Fibroblast of lung (primary cell): Measurements from ENCODE around the gene PRDM16. TPM values are rescaled to one million over a fixed set of nuclear protein-coding genes. Genes with fewer than 3 reads are reported as not detected.

Source experiments
- DNase-seq, 2 donors: peaks; one replicate each; pipeline versions ENCODE4 v3.0.0 to v3.0.0-alpha.2; 2010; ENCODE audit warnings: low read depth in 2 of 2
- H2AFZ ChIP-seq: 2 replicates; pipeline ENCODE4 v1.5.1; 2012; ENCODE audit warnings: low read length, control low read depth, inconsistent platforms
- H3K27ac ChIP-seq: 2 replicates; pipeline ENCODE4 v1.5.1; 2011; ENCODE audit warnings: low read length, control low read depth; ENCODE audit not compliant: insufficient read depth
- H3K27me3 ChIP-seq: 2 replicates; pipeline ENCODE4 v1.5.1; 2011; ENCODE audit warnings: mild to moderate bottlenecking, low read length; ENCODE audit not compliant: control insufficient read depth, insufficient read depth
- H3K36me3 ChIP-seq: 2 replicates; pipeline ENCODE4 v1.5.1; 2011; ENCODE audit warnings: low read length; ENCODE audit not compliant: control insufficient read depth, insufficient read depth
- H3K4me1 ChIP-seq: 2 replicates; pipeline ENCODE4 v1.5.1; 2011; ENCODE audit warnings: low read length; ENCODE audit not compliant: control insufficient read depth, insufficient read depth; ENCODE audit errors: extremely low read depth
- H3K4me2 ChIP-seq: 2 replicates; pipeline ENCODE4 v1.5.1; 2011; ENCODE audit warnings: low read length, control low read depth; ENCODE audit not compliant: insufficient read depth; ENCODE audit errors: extremely low read depth
- H3K4me3 ChIP-seq, 4 experiments: fragments of 200-600 bp in 1 of 4; sonication (generic) in 1 of 4; replicated peaks in 1 of 4; 2 replicates each; pipeline ENCODE4 v1.5.1; 2011 to 2016; ENCODE audit warnings: low read length in 4 of 4, low read depth in 3 of 4, mild to moderate bottlenecking in 3 of 4, control low read depth in 2 of 4, inconsistent platforms in 1 of 4, mixed read lengths in 1 of 4; ENCODE audit not compliant: insufficient read depth in 1 of 4; ENCODE audit errors: control extremely low read depth in 1 of 4
- H3K79me2 ChIP-seq: 2 replicates; pipeline ENCODE4 v1.5.1; 2012; ENCODE audit warnings: mild to moderate bottlenecking, low read length, inconsistent platforms; ENCODE audit not compliant: control insufficient read depth, insufficient read depth
- H3K9ac ChIP-seq: 2 replicates; pipeline ENCODE4 v1.5.1; 2011; ENCODE audit warnings: mild to moderate bottlenecking, low read length, control low read depth; ENCODE audit not compliant: insufficient read depth
- H3K9me3 ChIP-seq: 2 replicates; pipeline ENCODE4 v1.5.1; 2012; ENCODE audit warnings: low read depth, low read length; ENCODE audit not compliant: control insufficient read depth, insufficient read depth
- H4K20me1 ChIP-seq: 2 replicates; pipeline ENCODE4 v1.5.1; 2011; ENCODE audit warnings: low read length; ENCODE audit not compliant: control insufficient read depth, insufficient read depth; ENCODE audit errors: extremely low read depth
- EZH2 ChIP-seq: IDR thresholded peaks from 2 replicates; pipeline ENCODE4 v1.5.1; 2012; ENCODE audit warnings: low read length, control low read depth, mild to moderate bottlenecking; ENCODE audit errors: missing control alignments
- polyA plus RNA-seq, 2 donors: library from polyadenylated mRNA; depleted of rRNA in 1 of 2; stranded (reverse) in 1 of 2; unstranded in 1 of 2; fragments of >200 nt; gene quantifications; 2 replicates each; pipeline ENCODE4 v1.2.1, GENCODE V29; 2011 to 2012; ENCODE audit warnings: missing spikeins in 1 of 2
- total RNA-seq: library from RNA; depleted of rRNA; stranded (reverse); fragments of >200 nt; gene quantifications from 2 replicates; pipeline ENCODE4 v1.2.1, GENCODE V29; 2014
- TF ChIP-seq, protein P1 (sequence below), 2 donors: IDR thresholded peaks in 1 of 2; conservative IDR thresholded peaks in 1 of 2; 1 replicate in 1 of 2; 2 replicates in 1 of 2; pipeline ENCODE4 v1.5.1; 2011 to 2012; ENCODE audit warnings: low read length in 2 of 2, control low read depth in 1 of 2, inconsistent platforms in 1 of 2, low read depth in 1 of 2, mild to moderate bottlenecking in 1 of 2

The PRDM16 gene
- total and polyA plus RNA-seq, 2 donors (not counting 1 experiment from before 2014, with no cell fraction given), result 0.30 to 1.8 TPM

DNA sequence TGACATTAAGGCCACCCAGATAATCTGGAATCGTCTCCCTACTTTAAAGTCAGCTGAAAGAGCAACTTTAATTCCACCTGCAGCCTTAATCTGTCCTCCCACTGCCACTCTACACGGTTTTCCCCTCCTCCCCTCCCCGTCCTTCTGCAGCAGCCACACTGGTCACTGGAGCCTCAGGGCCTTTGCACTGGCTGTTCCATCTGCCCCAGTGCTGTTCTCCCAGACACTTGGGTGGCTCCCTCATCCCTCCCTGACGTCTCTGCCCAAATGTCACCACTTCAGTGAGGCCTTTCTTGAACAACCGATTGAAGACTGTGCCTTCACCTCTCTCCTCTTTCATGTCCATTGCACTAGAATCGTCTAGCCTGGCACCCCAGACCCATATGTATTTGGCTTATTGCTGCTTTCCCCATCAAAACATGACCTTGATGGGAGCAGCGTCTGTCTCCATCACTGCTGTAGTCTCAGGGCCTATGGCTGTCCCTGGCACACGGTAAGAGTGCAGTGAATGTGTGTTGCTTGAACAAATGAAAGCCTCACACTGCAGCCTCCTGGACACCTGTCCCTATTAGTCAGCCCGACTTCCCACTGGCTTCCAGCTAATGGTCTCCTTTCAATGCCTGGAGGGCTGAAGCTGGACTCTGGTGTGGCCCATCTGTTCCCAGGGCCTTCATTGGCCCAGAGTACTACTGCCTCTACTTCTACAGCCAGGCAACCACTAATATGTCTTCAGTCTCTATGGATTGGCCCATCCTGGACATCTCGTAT is 10.6 kb upstream of the PRDM16 start:
- H3K9me3 ChIP-seq, result no peaks in the 10 kb centered on the region
- no peaks in the 10 kb centered on the region for H3K4me1 ChIP-seq
- no peak for DNase-seq
- no peaks in the 10 kb centered on the region for H3K79me2 ChIP-seq
- H3K27ac ChIP-seq, result no peak overlapping the region
- peaks cover 7% of the 10 kb centered on the region for H3K27me3 ChIP-seq
- H4K20me1 ChIP-seq, result no peaks in the 10 kb centered on the region
- no peak for TF ChIP-seq EZH2
- TF ChIP-seq, protein P1, sequence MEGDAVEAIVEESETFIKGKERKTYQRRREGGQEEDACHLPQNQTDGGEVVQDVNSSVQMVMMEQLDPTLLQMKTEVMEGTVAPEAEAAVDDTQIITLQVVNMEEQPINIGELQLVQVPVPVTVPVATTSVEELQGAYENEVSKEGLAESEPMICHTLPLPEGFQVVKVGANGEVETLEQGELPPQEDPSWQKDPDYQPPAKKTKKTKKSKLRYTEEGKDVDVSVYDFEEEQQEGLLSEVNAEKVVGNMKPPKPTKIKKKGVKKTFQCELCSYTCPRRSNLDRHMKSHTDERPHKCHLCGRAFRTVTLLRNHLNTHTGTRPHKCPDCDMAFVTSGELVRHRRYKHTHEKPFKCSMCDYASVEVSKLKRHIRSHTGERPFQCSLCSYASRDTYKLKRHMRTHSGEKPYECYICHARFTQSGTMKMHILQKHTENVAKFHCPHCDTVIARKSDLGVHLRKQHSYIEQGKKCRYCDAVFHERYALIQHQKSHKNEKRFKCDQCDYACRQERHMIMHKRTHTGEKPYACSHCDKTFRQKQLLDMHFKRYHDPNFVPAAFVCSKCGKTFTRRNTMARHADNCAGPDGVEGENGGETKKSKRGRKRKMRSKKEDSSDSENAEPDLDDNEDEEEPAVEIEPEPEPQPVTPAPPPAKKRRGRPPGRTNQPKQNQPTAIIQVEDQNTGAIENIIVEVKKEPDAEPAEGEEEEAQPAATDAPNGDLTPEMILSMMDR (conservative IDR thresholded peaks at IDR 0.05 in 1 of 2, IDR thresholded peaks at IDR 0.05 in 1 of 2; ENCODE audit: low read depth in 1 of 2, low read length in 2 of 2), result no peak
- H3K4me2 ChIP-seq, result no peak overlapping the region
- H3K4me3 ChIP-seq, result no peak overlapping the region
- H2AFZ ChIP-seq, result no peak overlapping the region
- no peak overlapping the region for H3K9ac ChIP-seq
- no peaks in the 10 kb centered on the region for H3K36me3 ChIP-seq

DNA sequence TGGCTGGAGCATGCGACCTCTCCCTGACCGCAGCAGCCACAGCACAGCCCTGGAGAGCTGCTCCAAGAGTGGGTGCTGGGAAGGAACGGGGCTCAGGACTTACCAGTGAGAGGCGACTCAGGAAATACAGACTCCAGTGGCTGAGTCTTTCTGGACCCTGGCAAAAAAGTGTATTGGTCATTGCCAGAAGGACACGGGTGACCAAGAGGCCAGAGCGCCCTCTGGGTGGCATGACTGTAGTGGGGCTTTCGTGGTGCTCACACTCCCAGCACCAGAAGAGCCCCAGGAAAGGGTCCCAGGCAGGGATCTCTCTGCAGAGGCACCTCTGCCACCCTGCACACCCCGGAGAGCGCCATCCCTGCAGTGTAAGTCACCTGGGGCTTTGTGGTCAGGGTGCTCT is 8.9 kb upstream of the PRDM16 start:
- Histone ChIP-seq H3K36me3 (no peaks in the 10 kb centered on the region), H2AFZ (no peak overlapping the region), H3K27me3 (peaks cover 22% of the 10 kb centered on the region), H4K20me1 (no peaks in the 10 kb centered on the region), H3K4me2 (no peak overlapping the region), H3K79me2 (no peaks in the 10 kb centered on the region), H3K27ac (no peak overlapping the region), H3K9ac (no peak overlapping the region), H3K4me1 (no peaks in the 10 kb centered on the region), H3K4me3 (no peak overlapping the region), H3K9me3 (no peaks in the 10 kb centered on the region)
- DNase-seq, result no peak
- TF ChIP-seq, protein P1 (conservative IDR thresholded peaks at IDR 0.05 in 1 of 2, IDR thresholded peaks at IDR 0.05 in 1 of 2; ENCODE audit: low read depth in 1 of 2, low read length in 2 of 2), result no peak
- TF ChIP-seq EZH2, result no peak

DNA sequence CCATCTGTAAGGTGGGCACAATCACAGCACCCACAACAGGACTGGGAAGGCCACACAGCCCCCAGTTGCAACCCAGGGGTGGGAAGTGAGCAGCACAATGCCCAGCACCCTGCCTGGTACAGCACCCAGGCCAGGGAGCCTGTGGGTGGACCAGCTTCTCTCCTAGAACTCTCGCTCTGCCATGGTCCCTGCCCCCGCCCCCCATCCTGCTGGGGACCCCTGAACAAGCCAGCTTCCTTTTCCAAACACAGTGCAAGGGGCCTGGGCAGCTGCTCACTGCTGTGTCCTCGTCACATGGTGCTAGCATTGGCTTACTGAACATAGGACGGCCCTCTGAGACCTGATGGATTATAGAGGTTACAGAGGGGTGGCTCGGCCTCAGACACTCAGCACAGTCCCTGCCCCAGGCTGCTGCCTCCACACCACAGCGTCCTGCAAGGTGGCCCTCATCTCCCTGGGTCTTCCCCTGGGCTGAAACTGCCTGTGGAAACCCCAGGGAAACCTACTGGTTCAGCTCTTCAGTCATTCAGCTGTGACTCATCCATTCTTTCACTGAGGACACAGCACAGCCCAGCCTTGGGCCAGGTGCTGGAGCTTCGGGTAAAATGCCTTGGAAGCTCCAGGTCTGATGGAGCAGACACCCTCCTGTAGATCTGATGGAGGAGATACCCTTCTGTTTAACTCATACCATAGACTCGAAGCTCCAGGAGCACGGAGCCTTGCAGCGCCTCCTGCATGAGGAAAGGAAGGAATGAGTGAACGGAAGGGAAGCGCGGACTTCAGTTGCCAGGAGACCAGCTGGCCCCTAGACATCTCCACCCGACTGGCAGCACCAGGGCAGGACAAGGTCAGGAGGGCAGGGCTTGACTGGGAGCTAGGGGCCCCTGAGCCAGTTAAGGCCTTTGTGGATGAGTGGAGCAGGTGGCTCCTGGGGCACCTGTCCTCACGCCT is 8.1 kb upstream of the PRDM16 start:
- H3K27ac ChIP-seq, result no peak overlapping the region
- H3K4me1 ChIP-seq, result no peaks in the 10 kb centered on the region
- H3K4me3 ChIP-seq, result no peak overlapping the region
- TF ChIP-seq, protein P1 (conservative IDR thresholded peaks at IDR 0.05 in 1 of 2, IDR thresholded peaks at IDR 0.05 in 1 of 2; ENCODE audit: low read depth in 1 of 2, low read length in 2 of 2), result no peak
- TF ChIP-seq EZH2, result no peak
- peak in 1 of 2 donors; percentile 28 for DNase-seq
- no peak overlapping the region for H2AFZ ChIP-seq
- no peaks in the 10 kb centered on the region for H3K9me3 ChIP-seq
- no peak overlapping the region for H3K9ac ChIP-seq
- no peak overlapping the region for H3K4me2 ChIP-seq
- H3K27me3 ChIP-seq, result peaks cover 22% of the 10 kb centered on the region
- H3K36me3 ChIP-seq, result no peaks in the 10 kb centered on the region
- H3K79me2 ChIP-seq, result no peaks in the 10 kb centered on the region
- H4K20me1 ChIP-seq, result no peaks in the 10 kb centered on the region
